HG03432 (cell line): Measurements from ENCODE around the gene CDH3.
A peak's percentile ranks its signal among the peaks of the same experiment; 100 is the strongest.

Experiments used
- ATAC-seq: cut with Tn5 transposase; IDR thresholded peaks from one replicate; pipeline ENCODE4 v1.9.1; 2021; ENCODE audit warnings: mild to moderate bottlenecking, moderate library complexity; ENCODE audit not compliant: unreplicated experiment

Gene CDH3

GRCh38 chr16:68646953-68647659 is 2.0 kb downstream of the CDH3 start:
- ATAC-seq: no peak

GRCh38 chr16:68651136-68651535 is 6.0 kb downstream of the CDH3 start:
- no peak for ATAC-seq

DNA sequence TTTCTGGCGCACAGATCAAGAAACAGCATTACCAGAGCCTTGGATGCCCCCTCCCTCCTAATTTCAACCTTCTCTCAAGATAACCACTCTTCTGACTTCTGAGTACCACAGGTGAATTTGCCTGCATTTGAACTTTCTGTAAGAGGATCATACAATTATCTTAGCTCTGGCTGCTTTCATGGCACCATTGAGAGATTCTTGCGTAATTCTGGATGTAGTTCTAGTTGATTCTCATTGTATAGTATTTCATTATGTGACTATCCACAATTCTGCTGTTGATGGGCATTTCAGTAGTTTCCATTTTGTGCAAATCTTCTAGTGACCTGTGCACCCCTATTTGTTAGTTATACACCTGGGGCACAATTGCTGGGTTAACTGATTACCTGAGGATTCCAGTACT is 7.5 kb downstream of the CDH3 start:
- no peak for ATAC-seq

GRCh38 chr16:68655806-68656205 is 10.7 kb downstream of the CDH3 start:
- no peak for ATAC-seq

GRCh38 chr16:68656751-68657150 is 11.6 kb downstream of the CDH3 start:
- no peak for ATAC-seq

GRCh38 chr16:68658341-68658973 is 13.3 kb downstream of the CDH3 start:
- no peak for ATAC-seq

- ATAC-seq: no peak
Measured at GRCh38 chr16:68658974-68659360, 13.9 kb downstream of the CDH3 start.

DNA sequence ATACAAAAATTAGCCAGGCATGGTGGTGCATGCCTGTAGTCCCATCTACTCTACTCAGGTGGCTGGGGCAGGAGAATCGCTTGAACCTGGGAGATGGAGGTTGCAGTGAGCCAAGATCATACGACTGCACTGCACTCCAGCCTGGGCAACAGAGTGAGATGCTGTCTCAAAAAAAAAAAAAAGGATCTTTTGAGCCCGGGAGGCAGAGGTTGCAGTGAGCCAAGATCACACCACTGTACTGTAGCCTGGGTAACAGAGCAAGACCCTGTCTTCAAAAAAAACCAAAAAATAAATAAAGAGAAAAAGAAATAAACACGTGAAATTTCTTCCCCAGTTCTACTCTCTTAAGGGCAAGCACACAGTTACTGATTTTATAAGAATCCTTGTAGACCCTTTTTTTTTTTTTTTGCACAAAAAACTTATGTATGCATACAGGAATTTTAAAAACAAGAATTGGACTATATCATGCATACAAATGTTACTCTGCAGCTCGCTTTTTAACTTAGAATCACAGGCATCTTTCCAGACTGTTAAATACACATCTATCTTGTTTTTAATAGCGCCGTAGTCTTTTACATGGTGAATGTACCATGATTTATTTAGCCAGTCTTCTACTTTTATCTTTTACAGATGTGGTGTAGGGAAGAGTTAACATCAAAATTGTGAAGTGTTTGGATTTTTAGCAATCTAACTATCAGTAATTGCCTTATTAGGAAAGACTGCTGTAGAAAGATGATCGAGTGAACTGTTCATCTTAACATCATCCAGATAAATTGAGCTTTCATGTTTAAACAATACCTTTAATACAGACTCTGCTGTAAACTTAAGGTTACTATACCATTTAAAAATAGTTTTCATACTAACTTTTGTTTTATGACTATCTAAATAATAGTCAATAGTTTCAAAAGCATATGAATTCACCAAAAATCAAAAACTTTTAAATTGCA is 14.6 kb downstream of the CDH3 start:
- ATAC-seq: no peak

DNA sequence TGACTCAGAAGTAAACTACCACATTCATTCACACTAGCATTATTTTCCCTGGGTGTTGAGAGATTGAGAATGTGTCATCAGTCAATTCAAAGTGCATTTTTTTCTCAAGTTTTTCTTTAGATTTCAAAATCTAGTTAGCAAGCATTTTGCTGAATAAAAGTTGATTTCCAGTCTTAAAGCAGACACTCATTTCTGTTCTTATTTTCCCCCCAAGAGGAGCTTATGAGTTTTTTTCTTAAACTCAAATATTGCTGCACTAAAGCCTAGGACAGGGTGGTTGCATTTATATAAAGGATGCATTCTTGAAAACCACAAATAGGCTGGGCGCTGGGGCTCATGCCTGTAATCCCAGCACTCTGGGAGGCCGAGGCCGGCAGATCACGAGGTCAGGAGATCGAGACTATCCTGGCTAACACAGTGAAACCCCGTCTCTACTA is 15.3 kb downstream of the CDH3 start:
- no peak for ATAC-seq

- ATAC-seq: no peak
Measured at GRCh38 chr16:68662035-68662434, 16.9 kb downstream of the CDH3 start.

DNA sequence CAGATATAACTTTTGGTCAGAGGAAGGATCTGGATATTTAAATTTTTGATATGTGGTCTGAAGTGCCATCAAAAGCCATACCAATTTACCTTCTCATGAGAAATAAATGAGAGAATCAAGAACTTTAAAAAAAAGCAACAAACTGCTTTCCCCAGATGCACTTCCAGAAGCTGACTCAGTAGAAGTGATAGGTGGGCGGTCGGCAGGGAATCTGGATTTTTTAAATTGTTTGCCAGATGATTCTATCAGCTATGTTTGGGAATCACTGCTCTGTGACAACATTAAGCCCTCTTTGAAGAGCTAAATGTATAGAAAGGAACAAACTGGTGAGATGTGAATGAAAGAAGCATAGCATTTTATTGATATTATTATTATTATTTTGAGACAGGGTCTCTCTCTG is 19.2 kb downstream of the CDH3 start:
- ATAC-seq: no peak

DNA sequence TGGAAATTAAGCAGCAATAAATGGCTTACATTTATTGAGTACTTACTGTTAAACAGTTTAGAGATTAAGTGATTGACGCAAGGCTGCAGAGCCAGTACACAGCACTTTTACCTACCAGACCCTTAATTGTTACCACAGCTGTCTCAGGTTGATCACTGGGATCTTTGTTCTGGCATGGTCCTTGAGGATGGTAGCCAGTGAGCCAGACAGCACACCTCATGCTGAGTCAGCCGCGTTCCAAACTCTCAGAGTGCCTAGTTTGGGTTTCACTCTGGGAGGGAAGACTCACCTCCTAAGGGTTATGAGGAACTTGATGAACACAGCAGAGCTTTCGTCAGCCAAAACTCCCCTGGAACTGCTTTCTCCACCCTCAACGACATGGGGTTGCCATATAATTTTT is 20.4 kb downstream of the CDH3 start:
- ATAC-seq: no peak

GRCh38 chr16:68668266-68668665 is 23.2 kb downstream of the CDH3 start:
- ATAC-seq: peak; percentile 54

GRCh38 chr16:68676113-68676860 is 31.2 kb downstream of the CDH3 start:
- no peak for ATAC-seq

DNA sequence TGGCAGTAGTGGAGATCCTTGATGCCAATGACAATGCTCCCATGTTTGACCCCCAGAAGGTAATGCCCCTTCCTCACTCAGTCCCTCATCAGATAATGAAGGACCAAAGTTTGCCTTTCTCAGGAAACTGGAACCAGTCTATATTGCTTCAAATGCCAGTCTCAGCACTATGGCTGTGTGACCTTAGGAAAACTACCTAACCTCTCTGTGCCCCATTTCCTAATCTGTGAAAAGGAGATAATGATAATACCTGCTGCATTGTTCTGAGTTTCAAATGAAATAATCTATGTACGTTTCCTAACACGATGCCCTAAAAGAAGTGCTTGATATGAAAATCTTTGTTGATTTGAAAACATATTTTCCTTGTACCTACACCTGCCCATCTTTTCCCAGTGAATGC is 35.9 kb downstream of the CDH3 start:
- ATAC-seq: no peak

DNA sequence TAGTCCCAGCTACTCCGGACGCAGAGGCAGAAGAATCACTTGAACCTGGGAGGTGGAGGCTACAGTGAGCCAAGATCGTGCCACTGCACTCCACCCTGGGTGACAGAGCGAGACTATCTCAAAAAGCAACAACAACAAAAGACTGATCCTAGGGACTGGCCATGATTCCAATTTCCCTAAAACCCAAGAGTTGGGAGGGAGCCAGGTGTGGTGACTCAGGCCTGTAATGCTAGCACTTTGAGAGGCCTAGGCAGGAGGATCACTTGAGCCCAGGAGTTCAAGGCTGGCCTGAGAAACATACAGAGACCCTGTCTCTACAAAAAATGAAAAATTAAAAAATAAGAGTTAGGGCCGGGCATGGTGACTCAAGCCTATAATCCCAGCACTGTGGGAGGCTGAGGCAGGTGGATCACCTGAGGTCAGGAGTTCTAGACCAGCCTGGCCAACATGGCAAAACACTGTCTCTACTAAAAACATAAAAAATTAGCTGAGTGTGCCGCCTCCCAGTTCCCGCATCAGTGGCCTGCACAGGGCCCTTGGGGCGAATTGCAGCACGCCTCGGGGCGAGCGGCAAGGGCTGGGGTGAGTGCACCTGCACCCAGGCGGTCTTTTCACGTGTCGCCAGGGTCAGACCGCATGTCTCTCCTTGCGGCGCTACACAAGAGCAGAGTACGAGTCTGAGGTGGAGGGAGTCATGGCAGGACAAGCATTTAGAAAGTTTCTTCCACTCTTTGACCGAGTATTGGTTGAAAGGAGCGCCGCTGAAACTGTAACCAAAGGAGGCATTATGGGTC is 40.8 kb downstream of the CDH3 start:
- no peak for ATAC-seq

DNA sequence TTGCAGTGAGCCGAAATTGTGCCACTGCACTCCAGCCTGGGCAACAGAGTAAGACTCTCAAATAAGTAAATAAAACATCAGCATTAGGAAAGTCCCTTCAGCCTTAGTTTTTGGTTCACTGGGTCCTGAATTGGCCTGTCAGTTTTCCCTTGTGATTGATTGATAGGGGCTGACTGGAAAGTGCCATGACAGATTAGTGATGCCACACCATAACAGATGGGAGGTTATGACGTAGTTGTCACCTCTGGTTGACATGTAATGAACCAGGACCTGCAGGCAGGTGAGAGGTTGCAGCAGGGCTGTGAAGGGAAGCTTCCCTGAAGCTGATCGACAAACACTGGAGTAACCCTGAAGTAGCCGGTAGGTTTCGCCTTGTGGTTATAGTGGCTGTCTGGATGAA is 41.8 kb downstream of the CDH3 start:
- no peak for ATAC-seq

DNA sequence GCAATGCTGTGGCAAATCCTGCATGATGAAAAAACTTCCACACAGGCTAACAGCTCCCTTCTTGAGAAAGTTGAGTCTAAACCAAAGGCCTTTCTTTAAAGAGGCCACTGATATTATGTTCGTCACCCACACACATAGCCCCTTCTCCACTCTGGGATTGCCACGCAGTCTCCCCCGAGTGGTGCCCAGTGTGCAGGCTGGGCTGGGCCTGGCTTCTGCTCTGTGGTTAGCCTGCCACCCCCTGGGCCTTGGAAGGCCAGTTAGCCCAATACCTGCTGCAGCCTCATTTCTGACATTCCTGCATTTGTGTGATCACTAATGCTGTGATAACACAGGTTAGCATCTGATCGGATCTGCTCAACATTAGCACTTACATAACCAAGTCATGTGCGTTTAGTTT is 44.8 kb downstream of the CDH3 start:
- no peak for ATAC-seq

DNA sequence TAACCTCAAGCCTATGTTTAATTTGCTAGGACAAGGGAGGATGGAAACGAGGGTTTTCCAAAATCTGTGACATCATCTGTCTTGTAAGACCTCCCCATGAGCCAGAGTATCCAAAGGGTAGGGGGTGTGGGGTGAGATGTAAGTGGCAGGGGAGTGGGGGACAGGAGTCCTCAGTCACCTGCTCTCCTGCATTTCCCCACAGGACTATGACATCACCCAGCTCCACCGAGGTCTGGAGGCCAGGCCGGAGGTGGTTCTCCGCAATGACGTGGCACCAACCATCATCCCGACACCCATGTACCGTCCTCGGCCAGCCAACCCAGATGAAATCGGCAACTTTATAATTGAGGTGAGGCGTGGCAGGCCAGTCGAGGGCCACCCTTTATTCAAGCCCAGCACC is 50.5 kb downstream of the CDH3 start:
- no peak for ATAC-seq

- no peak for ATAC-seq
Measured at GRCh38 chr16:68696514-68696913, 51.4 kb downstream of the CDH3 start.
